OCI-LY7 (cell line): ENCODE results near the gene FAM193B.

Source experiments
- EZH2phosphoT487 ChIP-seq: fragments of 200-600 bp; sonication (generic); IDR thresholded peaks from 2 replicates; pipeline ENCODE4 v1.6.1; 2018; ENCODE audit warnings: low read depth, borderline replicate concordance, mild to moderate bottlenecking, mixed run types, antibody characterized with exemption, low read length, moderate library complexity, mixed read lengths
- TF ChIP-seq, protein P1 (sequence below): fragments of 200-600 bp; sonication (generic); conservative IDR thresholded peaks from 2 replicates; pipeline ENCODE4 v1.5.1; 2014; ENCODE audit warnings: mild to moderate bottlenecking, antibody characterized with exemption, low read length, moderate library complexity, mixed read lengths

DNA sequence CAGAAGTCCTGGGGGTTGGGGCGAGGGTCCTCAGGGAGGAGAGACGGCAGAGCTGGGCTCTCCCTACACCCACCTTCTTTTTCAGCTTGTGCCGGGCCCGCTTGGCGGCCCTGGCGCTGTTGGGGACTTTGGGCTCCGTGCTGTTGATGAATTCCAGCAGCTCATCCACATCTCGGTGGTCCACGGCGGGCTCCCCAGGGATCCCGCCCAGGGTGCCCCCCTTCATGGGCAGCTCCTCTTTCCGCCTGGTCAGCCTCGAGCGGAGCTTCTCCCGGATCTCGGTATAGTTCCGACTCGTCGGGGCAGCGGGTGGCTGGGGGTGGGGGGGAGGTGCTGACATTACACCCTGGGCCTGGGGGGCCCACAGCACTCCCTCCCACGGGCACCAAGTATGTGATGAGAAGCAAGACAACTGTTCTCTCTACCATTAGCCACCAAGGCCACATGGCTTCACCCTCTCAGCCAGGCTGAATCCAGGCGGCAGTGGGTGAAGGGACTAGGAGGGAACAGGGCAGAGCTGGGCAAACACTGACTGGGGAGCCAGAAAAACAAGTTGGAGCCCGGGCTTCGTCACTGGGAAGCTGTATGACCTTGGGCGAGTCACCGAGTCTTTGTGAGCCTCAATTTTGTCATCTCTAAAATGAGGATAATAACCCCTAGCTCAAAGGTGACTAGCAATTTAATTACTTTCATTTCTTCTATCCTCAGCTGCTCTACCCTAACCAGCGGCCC, 23.0 kb downstream of the FAM193B start:
- TF ChIP-seq, protein P1, sequence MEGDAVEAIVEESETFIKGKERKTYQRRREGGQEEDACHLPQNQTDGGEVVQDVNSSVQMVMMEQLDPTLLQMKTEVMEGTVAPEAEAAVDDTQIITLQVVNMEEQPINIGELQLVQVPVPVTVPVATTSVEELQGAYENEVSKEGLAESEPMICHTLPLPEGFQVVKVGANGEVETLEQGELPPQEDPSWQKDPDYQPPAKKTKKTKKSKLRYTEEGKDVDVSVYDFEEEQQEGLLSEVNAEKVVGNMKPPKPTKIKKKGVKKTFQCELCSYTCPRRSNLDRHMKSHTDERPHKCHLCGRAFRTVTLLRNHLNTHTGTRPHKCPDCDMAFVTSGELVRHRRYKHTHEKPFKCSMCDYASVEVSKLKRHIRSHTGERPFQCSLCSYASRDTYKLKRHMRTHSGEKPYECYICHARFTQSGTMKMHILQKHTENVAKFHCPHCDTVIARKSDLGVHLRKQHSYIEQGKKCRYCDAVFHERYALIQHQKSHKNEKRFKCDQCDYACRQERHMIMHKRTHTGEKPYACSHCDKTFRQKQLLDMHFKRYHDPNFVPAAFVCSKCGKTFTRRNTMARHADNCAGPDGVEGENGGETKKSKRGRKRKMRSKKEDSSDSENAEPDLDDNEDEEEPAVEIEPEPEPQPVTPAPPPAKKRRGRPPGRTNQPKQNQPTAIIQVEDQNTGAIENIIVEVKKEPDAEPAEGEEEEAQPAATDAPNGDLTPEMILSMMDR: no peak
- TF ChIP-seq EZH2phosphoT487: no peak
